Myocyte (in vitro differentiated cells): Measurements from ENCODE around the gene CNGB1. TPM values are rescaled to one million over a fixed set of nuclear protein-coding genes. Genes with fewer than 3 reads are reported as not detected.
"Not testable (repeated sequence)": the region's sequence is repeated elsewhere in the genome, so short reads cannot be mapped to it uniquely, and the experiment has no call there.

ENCODE experiments used
- DNase-seq: peaks from one replicate; pipeline ENCODE4 v3.0.0-alpha.2; 2012; ENCODE audit warnings: low read depth
- total RNA-seq: library from RNA; depleted of rRNA; stranded (reverse); fragments of >200 nt; gene quantifications from 2 replicates; pipeline ENCODE4 v1.2.3, GENCODE V29; 2014

Gene CNGB1
- total RNA-seq, 1 donor from 2014 or later = not detected

- no peak for DNase-seq
Observed at GRCh38 chr16:57911743-57912142, 59.2 kb downstream of the CNGB1 start.

- no peak for DNase-seq
Observed at GRCh38 chr16:57910696-57911095, 60.2 kb downstream of the CNGB1 start.

- no peak for DNase-seq
Observed at GRCh38 chr16:57908409-57908987, 62.4 kb downstream of the CNGB1 start.

GRCh38 chr16:57906382-57907316 lies 64.3 kb downstream of the CNGB1 start:
- DNase-seq = peak; percentile 69

GRCh38 chr16:57904101-57904500 lies 66.8 kb downstream of the CNGB1 start:
- no peak for DNase-seq

- no peak for DNase-seq
Observed at GRCh38 chr16:57903656-57904055, 67.3 kb downstream of the CNGB1 start.

GRCh38 chr16:57901480-57902069 lies 69.4 kb downstream of the CNGB1 start:
- DNase-seq = no peak

GRCh38 chr16:57900796-57901479 lies 70.0 kb downstream of the CNGB1 start:
- DNase-seq = no peak

- DNase-seq = peak; percentile 72
Observed at GRCh38 chr16:57899771-57900661, 70.9 kb downstream of the CNGB1 start.

GRCh38 chr16:57898961-57899360 lies 72.0 kb downstream of the CNGB1 start:
- no peak for DNase-seq

- no peak for DNase-seq
Observed at GRCh38 chr16:57897996-57898395, 72.9 kb downstream of the CNGB1 start.

GRCh38 chr16:57897053-57897784 lies 73.7 kb downstream of the CNGB1 start:
- no peak for DNase-seq

- DNase-seq = not testable (repeated sequence)
Observed at GRCh38 chr16:57895081-57895547, 75.8 kb downstream of the CNGB1 start.

- DNase-seq = no peak
Observed at GRCh38 chr16:57894390-57895080, 76.4 kb downstream of the CNGB1 start.

- DNase-seq = peak; percentile 25
Observed at GRCh38 chr16:57893559-57894389, 77.2 kb downstream of the CNGB1 start.

GRCh38 chr16:57893217-57893558 lies 77.7 kb downstream of the CNGB1 start:
- no peak for DNase-seq

- DNase-seq = no peak
Observed at GRCh38 chr16:57892447-57893096, 78.4 kb downstream of the CNGB1 start.

- peak; percentile 57 for DNase-seq
Observed at GRCh38 chr16:57892041-57892440, 78.9 kb downstream of the CNGB1 start.
